Smooth muscle cell (in vitro differentiated cells): Measurements from ENCODE around the gene GLP2R. TPM values are rescaled to one million over a fixed set of nuclear protein-coding genes. Genes with fewer than 3 reads are reported as not detected.

ENCODE experiments used
- DNase-seq: peaks from one replicate; lab custom pipeline; 2025; ENCODE audit not compliant: unreplicated experiment; lab: John Stamatoyannopoulos, UW
- H2AFZ ChIP-seq: fragments of 200-600 bp; sonication (generic); 2 replicates; pipeline ENCODE4 v1.6.0; 2016; ENCODE audit warnings: antibody characterized with exemption, low read depth, mild to moderate bottlenecking
- H3F3A ChIP-seq: fragments of 200-600 bp; sonication (generic); 2 replicates; pipeline ENCODE4 v1.6.0; 2017; ENCODE audit warnings: antibody characterized with exemption, low read depth
- H3K27ac ChIP-seq: fragments of 200-600 bp; sonication (generic); 2 replicates; pipeline ENCODE4 v1.5.1; 2016; ENCODE audit warnings: low read depth, mild to moderate bottlenecking
- H3K27me3 ChIP-seq: fragments of 200-600 bp; sonication (generic); 2 replicates; pipeline ENCODE4 v1.6.1; 2016; ENCODE audit warnings: low read depth, mild to moderate bottlenecking
- H3K36me3 ChIP-seq: fragments of 200-600 bp; sonication (generic); 2 replicates; pipeline ENCODE4 v1.5.1; 2016; ENCODE audit warnings: low read depth
- H3K4me1 ChIP-seq: fragments of 200-600 bp; sonication (generic); 2 replicates; pipeline ENCODE4 v1.5.1; 2016; ENCODE audit warnings: low read depth
- H3K4me2 ChIP-seq: fragments of 200-600 bp; sonication (generic); 2 replicates; pipeline ENCODE4 v1.6.0; 2016; ENCODE audit warnings: mild to moderate bottlenecking
- H3K4me3 ChIP-seq: fragments of 200-600 bp; sonication (generic); 2 replicates; pipeline ENCODE4 v1.5.1; 2016; ENCODE audit warnings: mild to moderate bottlenecking
- H3K79me2 ChIP-seq: fragments of 200-600 bp; sonication (generic); 2 replicates; pipeline ENCODE4 v1.6.0; 2016; ENCODE audit warnings: low read depth, mild to moderate bottlenecking
- H3K9ac ChIP-seq: fragments of 200-600 bp; sonication (generic); 2 replicates; pipeline ENCODE4 v1.6.0; 2016; ENCODE audit warnings: low read depth
- H3K9me3 ChIP-seq: fragments of 200-600 bp; sonication (generic); replicated peaks from 2 replicates; pipeline ENCODE4 v1.5.1; 2016; ENCODE audit warnings: low read depth
- H4K20me1 ChIP-seq: fragments of 200-600 bp; sonication (generic); 2 replicates; pipeline ENCODE4 v1.6.0; 2016; ENCODE audit warnings: low read depth
- WGBS: methylation state at CpG from one replicate; pipeline ENCODE4 v1.1.7; 2016; ENCODE audit warnings: low lambda C conversion rate; 5-methylcytosine and 5-hydroxymethylcytosine counted together
- polyA plus RNA-seq: library from polyadenylated mRNA; unstranded; fragments of >200 nt; fragmentation: Nextera tagmentation; extraction: Ambion mirVana; gene quantifications from 2 replicates; pipeline ENCODE4 v1.2.1, GENCODE V29; 2016
- total RNA-seq: library from RNA; depleted of rRNA; stranded (reverse); fragments of >200 nt; gene quantifications from 2 replicates; pipeline ENCODE4 v1.2.3, GENCODE V29; 2014
- TF ChIP-seq, protein P1 (sequence below): fragments of 200-600 bp; sonication (generic); IDR thresholded peaks from 2 replicates; pipeline ENCODE4 v1.5.1; 2017; ENCODE audit warnings: borderline replicate concordance, mild to moderate bottlenecking, antibody characterized with exemption; ENCODE audit not compliant: insufficient read depth, poor library complexity, severe bottlenecking

The GLP2R gene
- total and polyA plus RNA-seq, 2 experiments from 2014 or later = 0.03 to 0.45 TPM

DNA sequence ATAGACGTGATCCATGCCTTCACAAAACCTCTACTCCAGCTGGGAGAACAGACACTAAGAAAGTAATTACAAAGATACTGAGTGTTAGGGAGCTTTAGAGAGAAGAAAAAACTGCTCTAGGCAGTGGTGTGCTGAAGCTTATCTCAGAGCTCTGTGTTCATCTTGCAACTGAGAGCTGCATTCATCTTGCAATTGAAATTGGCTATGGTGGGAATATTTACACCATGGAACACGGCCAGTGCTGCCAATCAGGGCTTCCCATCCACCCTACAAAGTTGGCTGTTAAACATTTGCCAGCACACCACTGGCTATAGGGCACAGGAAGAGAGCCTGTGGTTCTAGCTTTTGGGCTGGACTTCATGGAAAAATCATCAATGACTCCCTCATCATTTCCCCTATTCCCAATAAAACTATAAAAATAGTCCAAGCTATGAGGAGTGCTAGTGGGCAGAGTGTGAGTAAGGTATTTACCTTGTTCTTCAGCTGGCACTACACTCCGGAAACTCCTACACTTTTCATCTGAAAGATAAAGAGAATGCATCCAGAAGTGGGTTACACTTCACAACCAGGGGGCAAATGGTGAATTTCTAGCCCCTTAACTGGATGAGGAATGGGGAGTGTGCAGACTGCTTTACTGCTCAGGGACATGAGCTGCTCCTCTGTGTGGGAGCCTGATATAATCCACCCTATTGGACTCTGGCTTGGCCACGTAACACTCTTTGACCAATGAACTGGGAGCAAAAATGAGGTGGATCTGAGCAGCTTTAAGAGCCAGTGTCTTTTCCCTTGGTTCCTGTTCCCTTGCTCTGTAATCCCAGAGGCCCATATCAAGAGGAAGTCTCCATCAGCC is 15.4 kb upstream of the GLP2R start:
- Histone ChIP-seq H3K27ac (no peak overlapping the region), H3K4me3 (no peak overlapping the region), H3K27me3 (peaks cover 5% of the 10 kb centered on the region), H2AFZ (no peak overlapping the region), H3K79me2 (no peaks in the 10 kb centered on the region), H3K36me3 (no peaks in the 10 kb centered on the region), H3F3A (no peaks in the 10 kb centered on the region), H3K4me1 (no peaks in the 10 kb centered on the region), H3K9ac (no peak overlapping the region), H3K4me2 (no peak overlapping the region), H3K9me3 (no peaks in the 10 kb centered on the region), H4K20me1 (no peaks in the 10 kb centered on the region)
- DNase-seq = no peak
- TF ChIP-seq, protein P1, sequence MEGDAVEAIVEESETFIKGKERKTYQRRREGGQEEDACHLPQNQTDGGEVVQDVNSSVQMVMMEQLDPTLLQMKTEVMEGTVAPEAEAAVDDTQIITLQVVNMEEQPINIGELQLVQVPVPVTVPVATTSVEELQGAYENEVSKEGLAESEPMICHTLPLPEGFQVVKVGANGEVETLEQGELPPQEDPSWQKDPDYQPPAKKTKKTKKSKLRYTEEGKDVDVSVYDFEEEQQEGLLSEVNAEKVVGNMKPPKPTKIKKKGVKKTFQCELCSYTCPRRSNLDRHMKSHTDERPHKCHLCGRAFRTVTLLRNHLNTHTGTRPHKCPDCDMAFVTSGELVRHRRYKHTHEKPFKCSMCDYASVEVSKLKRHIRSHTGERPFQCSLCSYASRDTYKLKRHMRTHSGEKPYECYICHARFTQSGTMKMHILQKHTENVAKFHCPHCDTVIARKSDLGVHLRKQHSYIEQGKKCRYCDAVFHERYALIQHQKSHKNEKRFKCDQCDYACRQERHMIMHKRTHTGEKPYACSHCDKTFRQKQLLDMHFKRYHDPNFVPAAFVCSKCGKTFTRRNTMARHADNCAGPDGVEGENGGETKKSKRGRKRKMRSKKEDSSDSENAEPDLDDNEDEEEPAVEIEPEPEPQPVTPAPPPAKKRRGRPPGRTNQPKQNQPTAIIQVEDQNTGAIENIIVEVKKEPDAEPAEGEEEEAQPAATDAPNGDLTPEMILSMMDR = no peak
- WGBS = 69% methylated on average over 4 of the region's 4 CpGs

DNA sequence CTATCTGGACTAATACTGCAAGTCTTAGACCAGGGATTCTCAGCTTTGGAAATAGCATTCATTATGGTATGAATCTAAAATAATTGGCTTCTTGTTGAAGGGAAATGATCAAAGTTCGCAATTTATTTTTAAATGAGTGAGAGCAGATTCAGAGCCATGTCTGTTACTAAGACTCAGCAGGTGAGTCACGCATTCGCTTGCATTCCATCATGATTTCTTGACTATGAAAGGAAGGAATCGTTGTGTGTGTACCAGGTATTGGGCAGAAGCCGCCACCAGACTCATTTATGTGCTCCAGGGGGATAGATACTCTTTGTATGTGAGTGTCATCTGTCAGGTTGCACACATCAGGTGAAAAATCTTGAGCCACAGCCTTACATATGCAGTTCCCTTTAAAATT is 14.6 kb upstream of the GLP2R start:
- no peak for DNase-seq

DNA sequence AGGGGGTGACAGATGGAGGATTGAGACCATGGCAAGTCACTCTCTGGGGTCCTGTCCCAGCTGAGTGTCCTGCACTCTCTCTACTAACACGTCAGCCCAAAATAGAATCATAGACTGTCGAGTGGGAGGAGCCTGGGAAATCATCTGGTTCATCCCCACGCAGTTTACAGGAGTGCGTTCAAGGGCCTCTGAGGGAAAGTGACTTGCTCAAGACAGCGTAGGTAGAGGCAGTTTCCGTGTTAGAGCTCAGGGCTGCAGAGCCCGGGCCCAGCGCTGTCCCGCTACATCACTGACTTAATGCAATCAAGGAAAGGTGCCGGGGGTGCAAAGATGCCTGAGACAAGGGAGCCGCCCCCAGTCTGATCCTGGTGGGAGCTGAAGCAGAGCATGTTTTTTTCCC is 14.2 kb upstream of the GLP2R start:
- H3K27ac ChIP-seq = no peak overlapping the region
- H3K79me2 ChIP-seq = no peaks in the 10 kb centered on the region
- no peaks in the 10 kb centered on the region for H3F3A ChIP-seq
- no peak for DNase-seq
- H3K9ac ChIP-seq = no peak overlapping the region
- no peak overlapping the region for H2AFZ ChIP-seq
- TF ChIP-seq, protein P1 = no peak
- no peaks in the 10 kb centered on the region for H3K36me3 ChIP-seq
- H3K4me2 ChIP-seq = no peak overlapping the region
- no peaks in the 10 kb centered on the region for H3K9me3 ChIP-seq
- 64% methylated on average over 11 of the region's 11 CpGs for WGBS
- peaks cover 4% of the 10 kb centered on the region for H3K27me3 ChIP-seq
- no peaks in the 10 kb centered on the region for H3K4me1 ChIP-seq
- H3K4me3 ChIP-seq = no peak overlapping the region
- H4K20me1 ChIP-seq = no peaks in the 10 kb centered on the region

More for the DNA sequence above, 14.6 kb upstream of the GLP2R start:
- Histone ChIP-seq H3K9ac (no peak overlapping the region), H2AFZ (no peak overlapping the region), H3K4me3 (no peak overlapping the region), H3K27ac (no peak overlapping the region), H3K27me3 (peaks cover 5% of the 10 kb centered on the region), H3K4me2 (no peak overlapping the region), H3K36me3 (no peaks in the 10 kb centered on the region), H4K20me1 (no peaks in the 10 kb centered on the region), H3K79me2 (no peaks in the 10 kb centered on the region), H3K4me1 (no peaks in the 10 kb centered on the region), H3F3A (no peaks in the 10 kb centered on the region), H3K9me3 (no peaks in the 10 kb centered on the region)
- TF ChIP-seq, protein P1 = no peak
- WGBS = 84% methylated on average over 5 of the region's 5 CpGs

DNA sequence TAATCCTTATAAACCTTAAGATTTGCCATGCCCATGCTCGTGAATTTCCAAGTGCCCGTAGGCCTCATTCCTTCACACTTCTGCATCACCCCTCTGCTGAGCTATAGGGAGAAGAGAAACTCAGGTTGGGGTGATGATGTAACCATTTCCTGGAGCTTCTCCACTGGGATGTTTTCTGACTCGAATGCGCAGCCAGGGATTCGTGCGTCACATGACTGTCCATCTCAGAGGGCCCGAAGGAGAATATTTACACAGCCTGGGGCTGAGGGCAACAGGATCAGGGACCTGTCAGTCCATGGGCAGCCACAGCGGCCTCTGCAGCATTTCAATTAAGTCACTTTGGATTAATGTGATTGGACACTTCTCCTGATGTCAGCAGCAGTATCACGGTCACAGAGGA is 12.6 kb upstream of the GLP2R start:
- Histone ChIP-seq H3K36me3 (no peaks in the 10 kb centered on the region), H3K27ac (no peak overlapping the region), H3K4me1 (no peaks in the 10 kb centered on the region), H4K20me1 (no peaks in the 10 kb centered on the region), H3K4me3 (no peak overlapping the region), H3K27me3 (no peaks in the 10 kb centered on the region), H3K9ac (no peak overlapping the region), H3K4me2 (no peak overlapping the region), H3F3A (no peaks in the 10 kb centered on the region), H2AFZ (no peak overlapping the region), H3K79me2 (no peaks in the 10 kb centered on the region), H3K9me3 (no peaks in the 10 kb centered on the region)
- TF ChIP-seq, protein P1 = no peak
- no peak for DNase-seq
- WGBS = 89% methylated on average over 9 of the region's 9 CpGs
